ENCODE measurements around the gene CD83. TPM values are rescaled to one million over a fixed set of nuclear protein-coding genes. Genes with fewer than 3 reads are reported as not detected.
"Not testable (repeated sequence)": the region's sequence is repeated elsewhere in the genome, so short reads cannot be mapped to it uniquely, and the experiment has no call there.

The CD83 gene
- total RNA-seq, 1 experiment from 2014 or later = 5.5 TPM

DNA sequence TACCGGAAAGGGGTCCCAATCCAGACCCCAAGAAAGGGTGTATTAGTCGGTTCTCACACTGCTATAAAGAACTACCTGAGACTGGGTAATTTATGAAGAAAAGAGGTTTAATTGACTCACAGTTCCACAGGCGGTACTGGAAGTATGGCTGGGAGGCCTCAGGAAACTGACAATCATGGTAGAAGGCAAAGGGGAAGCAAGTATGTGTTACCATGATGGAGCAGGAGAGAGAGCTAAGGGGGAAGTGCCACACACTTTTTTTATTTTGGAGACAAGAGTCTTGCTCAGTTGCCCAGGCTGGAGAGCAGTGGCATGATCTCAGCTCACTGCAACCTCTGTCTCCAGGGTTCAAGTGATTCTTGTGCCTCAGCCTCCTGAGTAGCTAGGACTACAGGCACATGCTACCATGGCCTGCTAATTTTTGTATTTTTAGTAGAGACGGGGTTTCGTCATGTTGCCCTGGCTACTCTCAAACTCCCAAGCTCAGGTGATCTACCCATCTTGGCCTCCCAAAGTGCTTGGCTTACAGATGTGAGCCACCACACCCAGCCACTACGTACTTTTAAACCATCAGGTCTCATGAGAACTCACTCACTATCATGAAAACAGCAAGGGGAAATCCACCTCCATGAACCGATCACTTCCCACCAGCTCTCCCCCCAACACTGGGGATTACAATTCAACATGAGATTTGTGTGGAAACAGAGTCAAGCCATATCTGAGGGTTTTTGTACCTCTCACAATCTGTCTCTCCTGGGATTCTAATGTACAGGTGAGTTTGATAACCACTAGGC is 43.8 kb upstream of the CD83 start:
- DNase-seq (ENCODE audit: low spot score); H3K27ac Mint-ChIP-seq; POLR2A ChIA-PET; H3K36me3 Mint-ChIP-seq; H3K27me3 Mint-ChIP-seq (ENCODE audit: low read depth); H3K9me3 Mint-ChIP-seq; H3K4me1 Mint-ChIP-seq; H3K4me3 Mint-ChIP-seq; ATAC-seq: not testable (repeated sequence)
- TF ChIP-seq ZNF121 (CRISPR knock-in tag; IDR thresholded peaks at IDR 0.05) = peak; percentile 39; the same call in 1 of the 2 replicates
- CTCF ChIA-PET = interaction anchor here (1.7 kb wide), 1 partner anchor 27 kb away, joined by 8 read pairs; no protein-coding TSS in a partner anchor

DNA sequence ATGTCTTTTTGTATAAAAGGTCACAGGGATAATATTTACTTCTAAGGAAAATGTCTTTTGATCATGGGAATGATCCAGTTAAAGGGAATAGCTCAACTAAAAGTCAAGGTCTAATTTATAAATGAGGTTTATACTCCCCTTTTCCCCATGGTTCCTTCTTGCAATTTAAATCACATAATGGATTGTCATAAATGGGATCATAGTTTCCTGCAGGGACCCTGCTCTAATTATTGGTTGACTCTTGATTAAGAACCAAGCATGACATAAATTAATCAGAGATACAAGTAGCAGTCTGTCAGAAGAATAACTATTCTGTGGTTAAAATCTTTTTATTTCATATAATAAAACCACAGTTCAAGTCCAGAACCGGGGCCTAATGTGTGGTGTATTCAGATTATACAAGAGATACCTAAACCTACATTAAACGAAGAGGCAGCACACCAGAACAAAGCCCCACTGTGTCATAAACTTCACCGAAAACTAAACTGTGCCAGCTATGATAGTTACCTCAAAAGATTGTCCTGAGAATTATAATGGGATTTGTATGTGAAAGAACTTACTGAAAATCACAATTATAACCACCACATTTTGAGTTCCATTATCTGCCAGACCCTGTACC is 43.0 kb upstream of the CD83 start:
- no peak overlapping the region for H3K4me3 Mint-ChIP-seq
- no peak for DNase-seq (ENCODE audit: low spot score)
- H3K27me3 Mint-ChIP-seq (ENCODE audit: low read depth) = no peaks in the 10 kb centered on the region
- POLR2A ChIA-PET = no interaction called here
- CTCF ChIA-PET = interaction anchor here (0.8 to 1.7 kb wide), 2 partner anchors 28 to 55 kb away, joined by 3 to 8 read pairs; no protein-coding TSS in a partner anchor
- no peak for TF ChIP-seq MXD4 (CRISPR knock-in tag; IDR thresholded peaks at IDR 0.05; ENCODE audit: borderline replicate concordance)
- TF ChIP-seq, protein P1, sequence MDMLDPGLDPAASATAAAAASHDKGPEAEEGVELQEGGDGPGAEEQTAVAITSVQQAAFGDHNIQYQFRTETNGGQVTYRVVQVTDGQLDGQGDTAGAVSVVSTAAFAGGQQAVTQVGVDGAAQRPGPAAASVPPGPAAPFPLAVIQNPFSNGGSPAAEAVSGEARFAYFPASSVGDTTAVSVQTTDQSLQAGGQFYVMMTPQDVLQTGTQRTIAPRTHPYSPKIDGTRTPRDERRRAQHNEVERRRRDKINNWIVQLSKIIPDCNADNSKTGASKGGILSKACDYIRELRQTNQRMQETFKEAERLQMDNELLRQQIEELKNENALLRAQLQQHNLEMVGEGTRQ (CRISPR knock-in tag; IDR thresholded peaks at IDR 0.05) = no peak
- TF ChIP-seq, protein P2, sequence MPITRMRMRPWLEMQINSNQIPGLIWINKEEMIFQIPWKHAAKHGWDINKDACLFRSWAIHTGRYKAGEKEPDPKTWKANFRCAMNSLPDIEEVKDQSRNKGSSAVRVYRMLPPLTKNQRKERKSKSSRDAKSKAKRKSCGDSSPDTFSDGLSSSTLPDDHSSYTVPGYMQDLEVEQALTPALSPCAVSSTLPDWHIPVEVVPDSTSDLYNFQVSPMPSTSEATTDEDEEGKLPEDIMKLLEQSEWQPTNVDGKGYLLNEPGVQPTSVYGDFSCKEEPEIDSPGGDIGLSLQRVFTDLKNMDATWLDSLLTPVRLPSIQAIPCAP (CRISPR knock-in tag; IDR thresholded peaks at IDR 0.05) = no peak
- TF ChIP-seq, protein P3, sequence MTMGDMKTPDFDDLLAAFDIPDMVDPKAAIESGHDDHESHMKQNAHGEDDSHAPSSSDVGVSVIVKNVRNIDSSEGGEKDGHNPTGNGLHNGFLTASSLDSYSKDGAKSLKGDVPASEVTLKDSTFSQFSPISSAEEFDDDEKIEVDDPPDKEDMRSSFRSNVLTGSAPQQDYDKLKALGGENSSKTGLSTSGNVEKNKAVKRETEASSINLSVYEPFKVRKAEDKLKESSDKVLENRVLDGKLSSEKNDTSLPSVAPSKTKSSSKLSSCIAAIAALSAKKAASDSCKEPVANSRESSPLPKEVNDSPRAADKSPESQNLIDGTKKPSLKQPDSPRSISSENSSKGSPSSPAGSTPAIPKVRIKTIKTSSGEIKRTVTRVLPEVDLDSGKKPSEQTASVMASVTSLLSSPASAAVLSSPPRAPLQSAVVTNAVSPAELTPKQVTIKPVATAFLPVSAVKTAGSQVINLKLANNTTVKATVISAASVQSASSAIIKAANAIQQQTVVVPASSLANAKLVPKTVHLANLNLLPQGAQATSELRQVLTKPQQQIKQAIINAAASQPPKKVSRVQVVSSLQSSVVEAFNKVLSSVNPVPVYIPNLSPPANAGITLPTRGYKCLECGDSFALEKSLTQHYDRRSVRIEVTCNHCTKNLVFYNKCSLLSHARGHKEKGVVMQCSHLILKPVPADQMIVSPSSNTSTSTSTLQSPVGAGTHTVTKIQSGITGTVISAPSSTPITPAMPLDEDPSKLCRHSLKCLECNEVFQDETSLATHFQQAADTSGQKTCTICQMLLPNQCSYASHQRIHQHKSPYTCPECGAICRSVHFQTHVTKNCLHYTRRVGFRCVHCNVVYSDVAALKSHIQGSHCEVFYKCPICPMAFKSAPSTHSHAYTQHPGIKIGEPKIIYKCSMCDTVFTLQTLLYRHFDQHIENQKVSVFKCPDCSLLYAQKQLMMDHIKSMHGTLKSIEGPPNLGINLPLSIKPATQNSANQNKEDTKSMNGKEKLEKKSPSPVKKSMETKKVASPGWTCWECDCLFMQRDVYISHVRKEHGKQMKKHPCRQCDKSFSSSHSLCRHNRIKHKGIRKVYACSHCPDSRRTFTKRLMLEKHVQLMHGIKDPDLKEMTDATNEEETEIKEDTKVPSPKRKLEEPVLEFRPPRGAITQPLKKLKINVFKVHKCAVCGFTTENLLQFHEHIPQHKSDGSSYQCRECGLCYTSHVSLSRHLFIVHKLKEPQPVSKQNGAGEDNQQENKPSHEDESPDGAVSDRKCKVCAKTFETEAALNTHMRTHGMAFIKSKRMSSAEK (CRISPR knock-in tag; IDR thresholded peaks at IDR 0.05; ENCODE audit: borderline replicate concordance) = no peak
- TF ChIP-seq, protein P4, sequence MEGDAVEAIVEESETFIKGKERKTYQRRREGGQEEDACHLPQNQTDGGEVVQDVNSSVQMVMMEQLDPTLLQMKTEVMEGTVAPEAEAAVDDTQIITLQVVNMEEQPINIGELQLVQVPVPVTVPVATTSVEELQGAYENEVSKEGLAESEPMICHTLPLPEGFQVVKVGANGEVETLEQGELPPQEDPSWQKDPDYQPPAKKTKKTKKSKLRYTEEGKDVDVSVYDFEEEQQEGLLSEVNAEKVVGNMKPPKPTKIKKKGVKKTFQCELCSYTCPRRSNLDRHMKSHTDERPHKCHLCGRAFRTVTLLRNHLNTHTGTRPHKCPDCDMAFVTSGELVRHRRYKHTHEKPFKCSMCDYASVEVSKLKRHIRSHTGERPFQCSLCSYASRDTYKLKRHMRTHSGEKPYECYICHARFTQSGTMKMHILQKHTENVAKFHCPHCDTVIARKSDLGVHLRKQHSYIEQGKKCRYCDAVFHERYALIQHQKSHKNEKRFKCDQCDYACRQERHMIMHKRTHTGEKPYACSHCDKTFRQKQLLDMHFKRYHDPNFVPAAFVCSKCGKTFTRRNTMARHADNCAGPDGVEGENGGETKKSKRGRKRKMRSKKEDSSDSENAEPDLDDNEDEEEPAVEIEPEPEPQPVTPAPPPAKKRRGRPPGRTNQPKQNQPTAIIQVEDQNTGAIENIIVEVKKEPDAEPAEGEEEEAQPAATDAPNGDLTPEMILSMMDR (IDR thresholded peaks at IDR 0.05) = no peak
- no peak for ATAC-seq
- H3K4me1 Mint-ChIP-seq = peaks cover 7% of the 10 kb centered on the region
- no peak overlapping the region for H3K27ac Mint-ChIP-seq
- no peaks in the 10 kb centered on the region for H3K9me3 Mint-ChIP-seq
- no peaks in the 10 kb centered on the region for H3K36me3 Mint-ChIP-seq

DNA sequence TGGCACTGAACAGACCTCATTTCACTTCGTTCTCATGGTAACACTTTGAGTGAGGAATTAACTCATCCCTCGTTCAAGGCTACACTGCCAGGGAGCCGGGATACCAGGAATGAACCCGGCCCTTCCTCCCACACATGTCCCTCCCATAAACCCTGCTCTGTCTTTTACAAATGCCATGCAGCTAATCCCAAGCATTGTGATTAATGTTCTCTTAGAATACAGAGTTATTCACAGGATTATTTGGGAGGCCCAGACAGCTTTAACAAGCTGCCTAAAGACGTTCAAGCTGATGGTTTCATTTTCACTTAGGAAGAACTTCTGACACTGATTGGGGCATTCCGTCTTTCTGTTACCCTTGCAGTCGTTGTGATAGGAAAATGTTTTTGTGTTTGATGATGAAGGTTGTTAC is 42.5 kb upstream of the CD83 start:
- no peaks in the 10 kb centered on the region for H3K27me3 Mint-ChIP-seq (ENCODE audit: low read depth)

More for the DNA sequence above, 42.5 kb upstream of the CD83 start:
- TF ChIP-seq ESRRA (CRISPR knock-in tag; IDR thresholded peaks at IDR 0.05; ENCODE audit: borderline replicate concordance) = no peak
- no peak for TF ChIP-seq NFE2L1 (CRISPR knock-in tag; IDR thresholded peaks at IDR 0.05)
- TF ChIP-seq FOXJ3 (CRISPR knock-in tag; IDR thresholded peaks at IDR 0.05; ENCODE audit: borderline replicate concordance) = no peak
- no peak for TF ChIP-seq RORB (CRISPR knock-in tag; IDR thresholded peaks at IDR 0.05)
- no peak for TF ChIP-seq MXD4 (CRISPR knock-in tag; IDR thresholded peaks at IDR 0.05; ENCODE audit: borderline replicate concordance)
- no peak for TF ChIP-seq KAT7 (CRISPR knock-in tag; IDR thresholded peaks at IDR 0.05; ENCODE audit: borderline replicate concordance)
- TF ChIP-seq, protein P5, sequence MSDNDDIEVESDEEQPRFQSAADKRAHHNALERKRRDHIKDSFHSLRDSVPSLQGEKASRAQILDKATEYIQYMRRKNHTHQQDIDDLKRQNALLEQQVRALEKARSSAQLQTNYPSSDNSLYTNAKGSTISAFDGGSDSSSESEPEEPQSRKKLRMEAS (CRISPR knock-in tag; IDR thresholded peaks at IDR 0.05) = no peak
- TF ChIP-seq CREM (CRISPR knock-in tag; IDR thresholded peaks at IDR 0.05) = no peak
- peaks cover 7% of the 10 kb centered on the region for H3K4me1 Mint-ChIP-seq
- no peak overlapping the region for H3K27ac Mint-ChIP-seq
- no peaks in the 10 kb centered on the region for H3K9me3 Mint-ChIP-seq
- H3K4me3 Mint-ChIP-seq = no peak overlapping the region
- DNase-seq (ENCODE audit: low spot score) = no peak
- ChIA-PET POLR2A (no interaction called here), CTCF (interaction anchor here (0.8 to 1.7 kb wide), 2 partner anchors 29 to 54 kb away, joined by 3 to 8 read pairs; no protein-coding TSS in a partner anchor)
- no peaks in the 10 kb centered on the region for H3K36me3 Mint-ChIP-seq
- peak; percentile 66 for ATAC-seq

Measured in WTC11 (cell line).